Left lobe of liver (tissue), 2 donors: ENCODE results near the gene CFAP100. TPM values are rescaled to one million over a fixed set of nuclear protein-coding genes. Genes with fewer than 3 reads are reported as not detected.

Experiments used
- ATAC-seq: fragments of 200-7000 bp; cut with Tn5 transposase; one replicate; pipeline ENCODE4 v1.9.1; 2020; ENCODE audit warnings: mild to moderate bottlenecking, moderate library complexity
- DNase-seq: peaks from one replicate; pipeline ENCODE4 v3.0.0-alpha.2; 2020; ENCODE audit warnings: low spot score
- total RNA-seq: library from RNA; stranded (reverse); gene quantifications from one replicate; pipeline ENCODE4 v1.2.1, GENCODE V29; 2021
- donor health status: DM: no; HTN: no; CAD: no; lungs with moderate emphysema.
- donor health status: DM: no; HTN: yes; CAD: no.

Gene CFAP100
- total RNA-seq, 1 donor from 2014 or later, result not detected

DNA sequence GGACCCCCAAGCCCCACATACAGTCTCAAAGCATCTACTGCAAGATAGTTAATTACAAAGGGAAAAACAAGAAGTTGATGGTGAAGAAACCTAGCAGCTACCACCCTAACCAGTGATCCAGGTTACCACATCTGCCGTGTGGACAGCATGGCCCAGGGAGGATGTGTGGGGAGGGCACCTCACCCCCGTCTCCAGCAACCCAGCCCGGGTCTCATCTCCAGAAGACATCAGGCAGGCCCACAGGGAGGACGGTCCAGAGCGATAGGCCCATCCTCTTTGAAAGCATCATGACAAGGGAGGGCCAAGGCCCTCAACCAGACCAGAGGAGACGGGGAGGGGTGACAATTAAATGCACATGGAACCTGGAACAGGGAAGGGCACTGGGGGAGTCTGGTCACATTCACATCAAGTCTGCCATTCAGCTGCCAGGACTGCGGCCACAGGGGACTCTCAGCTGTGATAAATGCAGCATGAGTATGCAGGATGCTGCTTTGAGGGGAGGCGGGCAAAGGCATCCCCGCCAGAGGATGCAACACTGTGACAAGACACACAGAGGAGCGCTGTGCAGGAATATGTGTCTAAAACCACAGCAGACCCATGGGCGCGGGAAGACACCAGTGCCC is 62.2 kb downstream of the CFAP100 start:
- DNase-seq, result peak; percentile 41
- no peak for ATAC-seq

DNA sequence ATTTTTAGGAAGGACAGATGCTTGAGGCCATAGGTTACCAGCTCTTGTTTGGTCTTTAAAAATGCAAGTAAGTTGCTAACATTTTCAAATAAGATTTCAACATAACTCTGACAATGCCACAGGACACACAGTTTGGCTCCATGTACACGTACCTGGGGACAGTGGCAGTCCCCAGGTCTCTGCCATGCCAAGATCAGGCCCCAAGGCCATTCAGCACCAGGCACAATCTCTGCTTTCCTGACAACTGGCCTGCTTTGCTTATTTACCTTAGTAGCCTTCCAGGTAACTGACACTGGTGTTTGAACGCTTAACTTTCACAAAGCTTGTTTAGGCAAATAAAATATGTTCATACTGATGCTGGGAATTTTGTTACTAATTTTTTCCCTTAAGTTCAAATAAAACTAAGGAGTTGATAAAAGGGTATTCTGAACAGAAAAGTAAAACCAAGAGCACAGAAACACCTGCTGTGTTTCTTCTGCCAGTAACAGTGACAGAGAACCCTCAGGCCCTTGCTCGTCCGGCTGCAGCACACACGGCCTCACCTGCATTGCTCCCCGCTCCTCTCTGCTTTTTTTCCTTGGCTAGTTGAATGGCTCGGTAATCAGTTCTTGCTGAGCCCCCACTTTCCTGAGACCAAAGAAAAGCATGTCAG is 64.5 kb downstream of the CFAP100 start:
- ATAC-seq, result peak; percentile 86
- DNase-seq, result peak; percentile 90

DNA sequence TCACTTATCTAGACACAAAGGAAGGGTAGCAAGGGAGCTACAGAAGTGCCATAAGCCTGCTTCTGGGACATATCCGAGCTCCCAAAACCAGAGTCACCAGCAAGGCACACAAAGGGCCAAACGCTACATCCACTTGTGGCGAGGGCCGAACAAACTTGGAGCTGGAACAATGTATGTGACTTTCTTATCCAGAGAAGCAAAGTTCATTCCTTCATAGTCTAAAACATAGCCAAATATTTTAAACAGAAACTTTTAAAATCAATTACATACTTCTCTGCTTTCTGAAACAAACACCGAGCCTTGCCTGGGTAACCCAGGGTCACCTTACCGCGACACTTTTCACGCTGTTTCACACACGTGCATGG is 65.0 kb downstream of the CFAP100 start:
- peak; percentile 28 for ATAC-seq
- peak; percentile 40 for DNase-seq

DNA sequence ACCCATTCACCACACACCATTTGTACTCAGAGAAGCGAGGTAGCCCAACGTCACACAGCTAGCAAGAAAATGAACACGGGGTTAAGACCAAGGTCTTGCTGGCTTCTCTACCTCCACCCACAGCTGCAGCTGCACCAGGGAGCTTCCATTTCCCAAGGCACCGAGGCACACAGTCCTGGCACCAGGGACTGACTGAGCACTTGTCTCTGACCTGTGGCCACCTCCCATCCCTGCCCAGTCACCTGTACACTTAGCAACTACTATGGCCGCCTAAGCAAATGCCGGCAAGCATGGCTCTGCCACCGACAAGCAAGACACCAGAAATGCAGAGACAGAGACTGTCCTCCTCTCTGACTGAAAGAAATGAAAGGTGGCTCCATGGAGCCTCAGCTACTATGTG is 65.7 kb downstream of the CFAP100 start:
- peak; percentile 43 for DNase-seq
- no peak for ATAC-seq

- ATAC-seq (no peak), DNase-seq (peak; percentile 34)
Observed at GRCh38 chr3:126461450-126462070, 66.9 kb downstream of the CFAP100 start.

GRCh38 chr3:126463521-126463920 is 68.8 kb downstream of the CFAP100 start:
- DNase-seq (no peak), ATAC-seq (no peak)

GRCh38 chr3:126464093-126464492 is 69.4 kb downstream of the CFAP100 start:
- peak; percentile 67 for DNase-seq
- ATAC-seq, result peak; percentile 43

- DNase-seq (peak; percentile 42), ATAC-seq (no peak)
Observed at GRCh38 chr3:126464494-126464893, 69.8 kb downstream of the CFAP100 start.

- no peak for ATAC-seq
- peak; percentile 40 for DNase-seq
Observed at GRCh38 chr3:126464997-126465396, 70.3 kb downstream of the CFAP100 start.

DNA sequence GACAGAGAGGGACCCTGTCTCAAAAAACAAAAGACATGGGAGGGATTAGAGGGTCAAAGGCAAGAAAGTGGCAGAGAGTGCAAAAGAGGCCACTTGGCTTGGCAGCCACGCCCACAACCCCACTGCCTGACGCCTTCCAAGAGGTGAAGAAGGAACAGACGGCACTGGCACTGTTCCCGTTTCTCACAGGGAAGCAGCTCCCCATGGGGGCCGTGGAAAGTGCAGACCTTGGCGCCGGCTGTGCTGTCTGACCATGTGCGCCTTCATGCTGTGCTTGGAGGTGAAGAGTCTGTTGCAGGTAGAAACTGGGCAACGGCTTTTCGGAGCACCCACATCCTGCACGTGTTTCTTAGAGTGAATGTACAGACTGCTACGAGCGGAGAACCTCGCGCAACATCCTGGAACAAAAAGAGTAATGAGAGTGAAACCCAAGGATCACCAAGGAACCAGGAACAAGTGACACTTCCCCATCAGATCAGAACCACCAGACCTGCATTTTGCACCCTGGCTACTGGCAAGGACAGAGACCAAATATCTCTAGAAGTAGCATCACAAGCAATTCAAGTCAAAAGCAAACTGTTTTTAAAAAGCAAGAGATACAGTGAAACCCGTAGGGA is 71.3 kb downstream of the CFAP100 start:
- no peak for ATAC-seq
- DNase-seq, result peak; percentile 52

DNA sequence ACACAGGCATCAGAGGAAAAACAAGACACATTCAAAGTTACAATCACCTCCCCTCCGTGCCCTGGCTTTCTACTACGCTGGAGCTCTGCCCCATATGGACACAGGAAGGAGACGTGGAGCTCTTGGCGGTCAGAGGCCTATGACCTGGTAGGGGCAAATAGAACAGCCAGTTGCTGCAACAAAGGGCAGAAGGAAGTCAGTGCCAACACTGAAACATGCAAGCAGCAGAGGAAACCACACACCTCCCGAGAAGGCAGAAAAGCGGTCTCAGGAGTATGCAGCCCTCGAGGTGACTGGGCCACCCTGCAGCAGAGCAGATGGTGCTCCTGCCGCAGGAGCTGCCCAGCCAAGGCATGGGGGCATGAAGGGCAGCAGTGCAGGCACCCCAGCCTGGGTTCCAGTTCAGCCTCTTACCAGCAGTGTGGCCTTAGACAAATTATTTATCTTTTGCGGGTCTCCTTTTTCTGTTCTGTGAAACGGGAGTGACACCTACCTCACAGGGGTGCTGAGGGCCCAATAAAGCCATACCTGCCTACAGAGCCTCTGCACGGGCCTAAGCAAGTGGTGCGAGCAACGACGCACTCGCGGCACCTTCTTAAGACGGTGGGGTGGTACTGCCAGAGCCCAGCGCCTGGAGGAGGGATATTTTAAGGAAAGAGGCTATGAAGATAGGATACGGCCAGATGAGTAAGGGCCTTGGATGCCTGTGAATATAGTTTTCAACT is 72.3 kb downstream of the CFAP100 start:
- DNase-seq (peak; percentile 88), ATAC-seq (peak; percentile 78)

DNA sequence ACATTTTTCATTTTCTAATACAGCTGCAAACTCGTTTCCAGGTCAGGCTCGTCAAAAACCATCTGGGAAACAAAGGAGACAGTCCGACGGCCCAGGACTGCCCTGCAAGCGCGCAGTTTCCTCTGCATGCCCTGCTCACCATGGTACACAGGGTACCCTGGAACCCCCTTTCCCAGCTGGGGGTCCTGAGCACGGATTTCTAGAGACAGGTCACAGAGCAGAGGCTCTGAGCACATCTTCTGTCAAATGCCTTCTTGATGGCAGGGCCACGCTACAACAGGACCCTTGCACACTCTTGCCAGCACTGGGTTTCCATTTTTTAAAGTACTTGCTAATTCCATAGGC is 72.9 kb downstream of the CFAP100 start:
- DNase-seq, result peak; percentile 41
- no peak for ATAC-seq

DNA sequence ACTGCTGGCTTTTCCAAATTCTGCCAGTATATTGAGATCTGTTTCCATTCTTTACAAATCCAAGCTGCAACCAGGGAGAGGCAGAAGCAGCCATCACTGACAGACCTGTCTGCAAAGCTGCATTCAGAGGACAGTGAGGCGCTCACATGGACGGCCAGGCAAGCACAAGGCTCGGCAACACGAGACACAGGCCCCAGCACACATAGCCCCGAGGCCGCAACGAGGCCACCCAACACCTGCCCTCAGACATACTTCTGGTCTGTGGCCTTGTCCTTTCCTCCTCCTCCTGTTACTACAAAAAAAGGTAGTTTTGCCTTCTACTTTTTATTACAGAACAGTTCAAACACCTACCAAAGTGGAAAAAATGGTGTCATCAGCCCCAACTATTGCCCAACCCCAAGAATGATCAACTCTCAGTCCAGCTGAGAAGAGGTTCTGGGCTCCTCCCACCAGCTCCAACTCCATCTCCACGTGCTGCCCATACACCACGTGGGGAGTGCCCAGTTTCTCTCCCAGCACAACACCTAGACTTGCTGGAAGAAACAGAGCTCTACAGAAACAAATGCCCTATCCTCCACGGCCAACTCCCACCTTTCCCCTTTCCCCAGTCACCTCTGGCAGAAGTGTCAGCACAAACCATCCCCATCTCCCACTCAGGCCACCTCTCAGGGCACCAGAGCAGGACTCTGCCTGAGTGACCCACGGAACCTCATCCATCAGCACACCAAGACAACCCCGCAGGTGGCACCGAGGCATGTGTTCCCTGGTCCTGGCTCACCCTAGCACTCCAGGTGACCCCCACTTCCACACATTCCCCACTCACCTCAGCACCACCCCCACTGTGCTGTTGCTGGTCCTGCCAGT is 73.6 kb downstream of the CFAP100 start:
- DNase-seq, result peak; percentile 87

GRCh38 chr3:126469479-126469878 is 74.8 kb downstream of the CFAP100 start:
- DNase-seq, result peak; percentile 42

More for the DNA sequence above, 73.6 kb downstream of the CFAP100 start:
- peak; percentile 57 for ATAC-seq

DNA sequence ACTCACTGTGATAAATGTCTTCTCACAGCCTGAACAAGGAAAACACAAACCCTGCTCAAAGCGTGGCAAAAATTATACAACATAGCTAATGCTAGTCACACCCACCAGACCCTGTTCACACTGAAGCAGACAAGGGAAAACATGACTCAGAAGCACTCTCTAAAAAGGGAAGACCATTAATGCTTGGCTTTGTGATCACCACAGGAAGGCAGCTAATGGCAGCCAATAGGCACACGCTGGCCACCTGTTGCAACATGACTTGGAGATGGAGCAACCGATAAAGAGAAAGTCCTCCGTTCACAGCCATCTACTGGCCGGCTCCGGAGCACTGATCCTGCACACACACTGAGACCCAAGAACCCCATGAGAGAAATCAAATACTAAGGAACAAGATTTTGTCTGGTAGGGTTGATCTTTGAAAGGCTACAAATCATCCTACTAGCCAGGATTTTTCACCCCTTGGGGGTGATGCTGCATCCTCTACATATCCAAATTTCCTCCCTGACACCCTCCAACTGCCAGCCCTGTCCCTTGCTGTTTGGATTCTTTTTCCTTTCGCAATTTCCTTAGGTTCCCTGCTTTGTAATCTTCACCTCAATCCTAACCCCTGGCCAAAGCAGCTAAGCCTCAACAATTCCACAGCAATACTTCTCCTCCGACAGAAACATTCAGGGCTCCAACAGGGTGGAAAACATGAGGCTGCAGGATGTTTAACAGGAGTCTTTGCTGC is 77.7 kb downstream of the CFAP100 start:
- peak; percentile 42 for ATAC-seq
- DNase-seq, result peak; percentile 85

More at GRCh38 chr3:126469479-126469878, 74.8 kb downstream of the CFAP100 start:
- ATAC-seq, result no peak

GRCh38 chr3:126473292-126474168 is 78.8 kb downstream of the CFAP100 start:
- DNase-seq (no peak), ATAC-seq (no peak)

DNA sequence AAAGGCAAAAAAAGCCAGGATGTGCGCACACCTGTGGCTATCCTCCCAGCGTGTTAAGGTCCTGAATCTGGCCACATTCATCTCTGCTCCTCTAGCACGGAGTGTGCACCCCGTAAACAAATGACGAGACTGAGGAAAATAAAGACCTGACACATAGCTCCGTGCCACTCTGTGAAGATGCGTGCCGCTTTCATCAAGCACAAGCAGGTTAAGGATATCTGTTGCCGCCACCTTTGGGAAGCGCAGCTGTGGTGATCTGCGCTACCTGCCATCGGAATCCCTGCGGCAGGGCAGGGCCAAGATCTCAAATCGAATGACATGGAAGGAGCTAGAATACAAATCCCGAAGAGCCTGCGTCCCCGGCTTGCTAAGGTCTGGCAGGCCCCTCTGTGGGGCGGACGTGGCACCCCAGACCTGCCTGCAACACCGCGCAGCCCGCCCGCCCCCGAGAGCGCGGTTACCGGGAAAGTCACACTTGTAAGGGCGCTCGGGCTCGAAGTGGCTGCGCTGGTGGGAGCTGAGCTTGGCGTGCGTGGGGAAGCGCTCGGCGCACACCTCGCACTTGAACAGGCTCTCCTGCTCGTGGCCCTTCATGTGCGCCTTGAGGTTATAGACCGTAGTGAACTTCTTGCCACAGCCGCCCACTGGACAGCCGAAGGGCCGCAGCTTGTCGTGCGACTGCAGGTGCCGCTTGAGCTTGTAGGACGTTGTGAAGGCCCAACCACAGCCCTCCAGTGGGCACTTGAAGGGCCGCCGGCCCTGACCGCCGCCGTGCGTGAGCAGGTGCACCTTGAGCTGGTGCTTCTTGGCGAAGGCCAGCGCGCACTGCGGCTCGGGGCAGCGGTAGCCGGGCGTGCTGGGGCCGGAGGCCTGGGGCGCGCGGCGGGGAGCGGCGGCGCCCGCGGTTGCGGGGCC is 80.0 kb downstream of the CFAP100 start:
- peak; percentile 6 for ATAC-seq

More for the DNA sequence above, 80.0 kb downstream of the CFAP100 start:
- DNase-seq, result no peak
